ENCODE results near the gene GNE.
"Not testable (repeated sequence)": the region's sequence is repeated elsewhere in the genome, so short reads cannot be mapped to it uniquely, and the experiment has no call there.

GRCh38 chr9:36239675-36240074, 18.6 kb downstream of the GNE start:
- not testable (repeated sequence) for TF ChIP-seq CTCF, EP300 (IDR thresholded peaks at IDR 0.05)
